GM19455 (cell line): ENCODE results near the gene INSIG1.

Experiments used
- ATAC-seq: cut with Tn5 transposase; IDR thresholded peaks from one replicate; pipeline ENCODE4 v1.9.1; 2021; ENCODE audit not compliant: unreplicated experiment

The INSIG1 gene

GRCh38 chr7:155344618-155345433 lies 47.1 kb downstream of the INSIG1 start:
- peak; percentile 95 for ATAC-seq

DNA sequence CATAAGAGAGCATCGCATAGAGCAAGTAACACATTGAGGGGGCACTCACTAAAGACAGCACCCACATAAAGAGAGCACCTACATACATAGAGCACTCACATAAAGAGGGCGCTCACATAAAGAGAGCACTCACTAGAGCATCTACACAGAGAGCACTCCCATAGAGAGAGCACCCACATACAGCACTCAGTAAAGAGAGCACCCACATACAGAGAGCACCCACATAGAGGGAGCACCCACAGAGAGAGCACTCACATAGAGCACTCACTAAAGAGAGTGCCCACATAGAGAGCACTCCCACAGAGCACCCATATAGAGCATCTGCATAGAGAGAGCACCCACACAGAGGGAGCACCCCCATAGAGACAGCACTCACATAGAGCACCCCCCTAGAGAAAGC lies 47.8 kb downstream of the INSIG1 start:
- peak; percentile 9 for ATAC-seq

DNA sequence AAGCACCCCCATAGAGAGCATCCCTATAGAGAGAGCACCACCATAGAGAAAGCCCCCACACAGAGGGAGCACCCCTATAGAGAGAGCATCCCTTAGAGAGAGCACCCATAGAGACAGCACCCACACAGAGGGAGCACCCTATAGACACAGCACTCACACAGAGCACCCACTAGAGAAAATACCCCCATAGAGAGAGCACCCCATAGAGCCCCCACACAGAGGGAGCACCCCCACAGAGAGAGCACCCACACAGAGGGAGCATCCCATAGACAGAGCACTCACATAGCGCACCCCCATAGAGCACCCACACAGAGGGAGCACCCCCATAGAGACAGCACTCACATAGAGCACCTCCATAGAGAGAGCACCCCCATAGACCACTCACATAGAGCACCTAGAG lies 48.6 kb downstream of the INSIG1 start:
- ATAC-seq = no peak

DNA sequence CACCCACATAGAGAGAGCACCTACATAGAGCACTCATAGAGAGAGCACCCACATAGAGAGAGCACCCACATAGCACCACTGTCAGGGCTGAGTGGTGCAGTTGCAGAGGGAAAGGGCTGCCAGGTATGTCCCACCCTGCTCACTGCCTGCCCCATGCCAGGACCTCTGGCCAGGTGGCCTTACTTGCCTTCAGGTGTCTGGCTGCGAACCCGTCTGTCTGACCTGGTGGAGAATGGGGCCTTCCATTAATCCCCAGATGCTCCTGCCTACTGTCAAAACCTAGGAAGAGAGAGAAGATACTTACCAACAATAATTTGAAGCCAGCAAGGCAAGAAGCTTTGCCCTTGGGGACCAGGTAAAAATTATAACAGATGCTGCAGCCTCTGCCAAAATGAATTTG lies 51.1 kb downstream of the INSIG1 start:
- ATAC-seq = no peak

DNA sequence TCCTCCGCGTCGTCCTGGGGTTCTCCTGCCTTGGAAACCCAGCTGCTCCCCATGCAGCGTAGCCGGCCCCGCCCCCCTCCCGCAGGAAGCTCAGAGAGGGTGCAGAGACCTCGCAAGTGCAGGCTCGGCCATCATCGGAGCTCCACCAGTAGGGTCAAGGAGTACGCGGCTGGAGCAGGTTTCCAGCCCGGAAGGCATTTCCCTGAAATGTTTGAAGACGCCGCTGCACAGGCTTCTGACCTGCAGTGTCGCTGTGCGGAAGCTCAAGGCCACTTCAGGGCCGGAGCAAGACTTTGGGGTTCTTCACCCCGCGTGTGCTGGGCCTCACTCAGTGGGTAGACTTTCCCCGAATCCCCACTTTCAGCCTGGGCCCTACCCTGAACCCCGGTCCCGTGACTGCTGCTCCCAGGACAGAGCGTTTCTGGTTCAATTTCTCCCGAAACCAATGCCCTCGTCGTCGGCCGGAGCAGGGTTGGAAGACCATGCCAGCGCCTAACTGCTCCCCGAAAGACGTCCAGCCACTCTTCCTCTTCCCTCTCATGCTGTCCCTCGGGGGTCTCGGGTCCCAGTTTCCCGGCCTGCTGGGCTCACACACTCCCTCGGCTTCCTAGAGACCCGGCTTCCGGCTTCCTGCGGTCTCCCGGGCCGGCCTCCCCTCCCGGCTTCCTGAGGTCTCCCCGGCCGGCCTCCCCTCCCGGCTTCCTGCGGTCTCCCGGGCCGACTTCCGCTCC lies 52.1 kb downstream of the INSIG1 start:
- no peak for ATAC-seq

- no peak for ATAC-seq
These were observed 53.6 kb downstream of the INSIG1 start for GRCh38 chr7:155351120-155351870.

- ATAC-seq = no peak
These were observed 54.5 kb downstream of the INSIG1 start for GRCh38 chr7:155352076-155352752.

- ATAC-seq = no peak
These were observed 55.1 kb downstream of the INSIG1 start for GRCh38 chr7:155352753-155353115.

DNA sequence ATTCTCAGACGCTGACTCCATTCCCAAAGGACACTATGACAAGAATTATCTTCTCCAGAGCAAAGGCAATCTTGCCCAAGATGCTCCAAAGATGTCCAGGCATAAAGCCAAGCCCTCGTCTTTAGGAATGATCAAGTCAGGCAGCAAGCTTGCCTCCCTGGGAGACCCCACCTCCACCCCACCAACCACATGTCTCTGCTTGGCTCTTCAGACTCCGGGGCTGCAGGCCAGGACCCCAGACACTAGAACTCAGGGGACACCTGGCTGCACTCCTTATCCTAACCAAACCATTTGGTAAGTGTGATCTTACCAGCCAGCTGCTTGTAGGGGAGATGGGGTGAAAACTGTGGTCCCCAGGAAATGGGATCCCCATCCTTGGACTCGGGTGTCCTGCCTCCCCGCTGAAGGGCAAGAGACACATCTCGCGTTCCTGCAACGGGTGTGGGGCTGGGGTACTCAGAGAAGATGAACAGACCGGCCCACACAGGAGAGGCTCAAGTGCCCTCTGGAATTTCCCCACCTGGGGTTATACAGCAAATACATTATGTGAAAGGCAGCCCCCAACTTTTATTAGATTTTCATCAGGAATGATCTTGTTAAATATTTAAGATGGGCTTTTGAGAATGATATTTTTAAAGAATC lies 55.7 kb downstream of the INSIG1 start:
- no peak for ATAC-seq

- ATAC-seq = no peak
These were observed 56.8 kb downstream of the INSIG1 start for GRCh38 chr7:155354371-155355048.

DNA sequence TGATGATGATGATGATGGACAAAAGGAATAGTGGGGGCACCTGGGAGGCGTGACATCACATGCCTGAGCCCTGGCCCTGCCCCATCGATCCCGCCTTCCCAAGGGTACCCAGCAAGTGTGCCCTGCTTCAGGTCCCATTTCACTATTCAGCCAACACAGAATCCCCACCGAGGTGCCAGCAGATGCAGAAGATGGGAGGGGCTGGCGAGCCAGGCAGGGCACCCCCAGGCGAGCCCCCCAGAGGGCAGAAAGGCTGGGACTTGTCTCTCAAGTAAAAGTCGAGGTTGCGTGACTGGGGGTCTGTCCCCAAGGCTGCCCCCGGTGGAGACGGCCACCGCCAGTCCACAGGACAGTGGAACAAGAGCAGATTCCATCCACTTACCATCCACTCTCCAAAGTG lies 57.5 kb downstream of the INSIG1 start:
- ATAC-seq = no peak

- no peak for ATAC-seq
These were observed 58.1 kb downstream of the INSIG1 start for GRCh38 chr7:155355745-155356144.

DNA sequence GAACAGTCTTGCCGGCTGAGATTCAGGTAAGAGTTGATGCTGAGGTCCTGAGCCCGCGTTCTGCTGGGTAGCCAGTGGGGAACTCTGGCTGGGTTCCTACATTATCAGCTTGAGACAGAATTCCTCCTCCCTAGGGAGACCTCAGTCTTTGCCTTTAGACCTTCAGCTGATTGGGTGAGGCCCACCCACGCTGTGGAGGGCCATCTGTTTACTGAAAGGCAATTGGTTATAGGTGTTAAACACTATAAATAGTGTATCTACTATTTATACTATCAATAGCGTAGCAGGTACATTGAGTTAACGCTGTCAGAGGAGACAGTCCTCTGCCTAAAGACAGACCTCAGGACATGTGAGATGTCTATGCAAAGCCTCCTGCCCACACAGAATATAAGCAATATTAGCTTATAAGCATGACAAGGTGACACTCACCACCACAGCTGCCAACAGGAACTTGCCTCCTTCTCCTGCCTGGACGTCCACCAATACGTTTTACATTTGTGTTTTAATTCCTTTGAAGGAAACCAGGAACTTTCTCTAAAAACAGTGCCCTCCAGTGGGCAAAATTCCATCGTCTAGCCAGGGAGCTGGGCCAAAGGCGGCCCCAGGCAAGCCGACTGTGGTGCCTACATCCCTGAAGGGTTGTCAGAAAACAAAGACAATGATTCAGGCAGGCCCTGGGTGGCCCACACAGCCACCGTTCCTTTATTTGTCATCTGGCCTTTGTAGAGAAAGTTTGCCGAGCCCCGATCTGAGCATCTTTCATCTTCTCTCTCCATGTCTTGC lies 58.8 kb downstream of the INSIG1 start:
- ATAC-seq = no peak

GRCh38 chr7:155357573-155358041 lies 59.9 kb downstream of the INSIG1 start:
- no peak for ATAC-seq

GRCh38 chr7:155358066-155358947 lies 60.6 kb downstream of the INSIG1 start:
- ATAC-seq = no peak

DNA sequence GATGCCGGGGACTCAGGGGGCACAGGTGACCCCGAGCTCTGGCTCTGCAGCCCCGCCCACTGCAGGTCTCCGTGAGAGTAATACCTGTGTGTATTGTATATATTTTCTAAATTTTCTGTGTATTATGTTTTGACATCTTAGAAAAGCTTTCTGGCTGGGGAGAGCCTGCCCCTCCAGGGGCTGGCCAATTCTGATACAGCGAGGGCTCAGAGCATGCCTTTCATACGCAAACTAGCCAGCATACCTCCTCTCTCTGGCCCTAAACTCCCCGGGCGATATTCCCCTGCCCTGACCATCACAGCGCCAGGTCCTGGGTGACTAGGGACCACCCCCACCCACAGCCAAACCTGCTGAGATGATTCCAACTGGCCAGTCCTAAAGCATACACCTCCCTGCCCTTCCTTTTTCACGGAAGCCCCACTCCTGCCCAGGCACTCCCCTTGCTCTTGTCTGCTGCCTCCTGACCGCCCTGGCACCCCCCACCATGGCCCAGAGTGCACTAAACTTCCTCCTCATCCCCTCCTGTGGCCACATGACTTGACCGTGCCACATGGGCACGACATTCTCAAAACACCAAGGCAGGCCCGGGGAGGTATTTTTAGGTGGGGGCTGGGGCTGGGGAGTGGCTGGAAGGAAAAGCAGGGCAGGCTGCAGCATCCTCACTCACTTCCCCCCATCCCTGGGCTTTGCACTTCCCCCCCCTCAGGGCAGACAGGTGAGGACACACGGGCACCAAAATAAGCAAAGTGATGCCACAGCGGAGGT lies 61.5 kb downstream of the INSIG1 start:
- ATAC-seq = no peak
